GM12878 (cell line): ENCODE results near the gene NF1. TPM values are rescaled to one million over a fixed set of nuclear protein-coding genes. Genes with fewer than 3 reads are reported as not detected.
A peak's percentile ranks its signal among the peaks of the same experiment; 100 is the strongest.

Experiments
- ATAC-seq: fragments of 200-7000 bp; cut with Tn5 transposase; 3 replicates; pipeline ENCODE4 v1.9.1; 2020; ENCODE audit warnings: mild to moderate bottlenecking, moderate library complexity
- BruUV-seq: library from RNA; stranded (reverse); fragments of 400-500 nt; replicated peaks from 2 replicates; lab custom pipeline; 2021; lab: Mats Ljungman, UMichigan
- CTCF ChIA-PET: fragments of 300-600 bp; sonication (Branson Sonifier 250); formaldehyde crosslinking; extraction: SDS; loops from one replicate; lab custom pipeline; 2021; ENCODE audit warnings: inconsistent platforms; lab: Yijun Ruan, JAX
- POLR2A ChIA-PET: fragments of 350-600 bp; formaldehyde crosslinking; extraction: SDS; loops from one replicate; lab custom pipeline; 2021; ENCODE audit warnings: inconsistent platforms; lab: Charles Lee
- RAD21 ChIA-PET: fragments of 300-600 bp; sonication (Branson Sonifier 250); formaldehyde crosslinking; loops from one replicate; lab custom pipeline; 2023; ENCODE audit warnings: antibody characterized with exemption; ENCODE audit not compliant: unreplicated experiment; lab: Charles Lee
- SMC1A ChIA-PET: fragments of 300-600 bp; sonication (Branson Sonifier 250); formaldehyde crosslinking; loops from one replicate; lab custom pipeline; 2023; ENCODE audit not compliant: unreplicated experiment, uncharacterized antibody; lab: Charles Lee
- DNase-seq: peaks from one replicate; pipeline ENCODE4 v3.0.0-alpha.2; 2011; ENCODE audit warnings: low read depth, low spot score
- FAIRE-seq: peaks from 3 replicates; lab custom pipeline; 2011; peaks lifted over from hg19 to GRCh38; lab: Jason Lieb, UNC
- H2AFZ ChIP-seq: 2 replicates; pipeline ENCODE4 v1.6.0; 2011; ENCODE audit warnings: low read depth, low read length, control low read depth; ENCODE audit not compliant: control insufficient read depth
- H3K27ac ChIP-seq: 2 replicates; pipeline ENCODE4 v1.5.1; 2011; ENCODE audit warnings: control low read depth; ENCODE audit not compliant: control insufficient read depth, insufficient read depth
- H3K27me3 ChIP-seq, 2 experiments: replicated peaks in 1 of 2; 2 replicates each; pipeline versions ENCODE4 v1.6.0 to v1.6.1; 2011; ENCODE audit warnings: low read length in 1 of 2; ENCODE audit not compliant: control insufficient read depth in 2 of 2, insufficient read depth in 2 of 2
- H3K36me3 ChIP-seq, 2 experiments: 2 replicates each; pipeline ENCODE4 v1.5.1; 2011; ENCODE audit warnings: low read length in 1 of 2; ENCODE audit not compliant: control insufficient read depth in 2 of 2, insufficient read depth in 2 of 2
- H3K4me1 ChIP-seq: 2 replicates; pipeline ENCODE4 v1.6.1; 2011; ENCODE audit warnings: mild to moderate bottlenecking, low read length, moderate library complexity, mixed read lengths; ENCODE audit not compliant: control insufficient read depth, insufficient read depth
- H3K4me2 ChIP-seq: 2 replicates; pipeline ENCODE4 v1.6.0; 2011; ENCODE audit warnings: control low read depth; ENCODE audit not compliant: control insufficient read depth, insufficient read depth
- H3K4me3 ChIP-seq: fragments of 200-600 bp; sonication (generic); 2 replicates; pipeline ENCODE4 v1.5.1; 2016
- H3K79me2 ChIP-seq: 2 replicates; pipeline ENCODE4 v1.6.0; 2011; ENCODE audit warnings: low read length; ENCODE audit not compliant: control insufficient read depth, insufficient read depth
- H3K9ac ChIP-seq: 2 replicates; pipeline ENCODE4 v1.8.0; 2011; ENCODE audit warnings: low read length, control low read depth, mixed read lengths; ENCODE audit not compliant: control insufficient read depth, insufficient read depth
- H3K9me3 ChIP-seq: replicated peaks from 3 replicates; pipeline ENCODE4 v1.5.1; 2011; ENCODE audit warnings: mild to moderate bottlenecking, low read length; ENCODE audit not compliant: control insufficient read depth, insufficient read depth
- H4K20me1 ChIP-seq: 2 replicates; pipeline ENCODE4 v1.6.0; 2011; ENCODE audit not compliant: control insufficient read depth, insufficient read depth
- ESRRA ChIP-seq: IDR thresholded peaks from 2 replicates; pipeline ENCODE4 v1.6.1; 2012; ENCODE audit warnings: mild to moderate bottlenecking, low read length, improper control_type of control experiment
- NR2F1 ChIP-seq: fragments of 450-650 bp; conservative IDR thresholded peaks from 2 replicates; pipeline ENCODE4 v1.6.1; 2017; ENCODE audit warnings: mild to moderate bottlenecking
- ZBTB4 ChIP-seq: fragments of 450-650 bp; formaldehyde crosslinking; IDR thresholded peaks from 2 replicates; pipeline ENCODE4 v1.4.0; 2022; ENCODE audit warnings: mild to moderate bottlenecking, moderate library complexity
- WGBS: methylation state at CpG from one replicate; pipeline ENCODE4 v1.1.6; 2016; ENCODE audit warnings: low lambda C conversion rate; ENCODE audit not compliant: insufficient replicate concordance, insufficient coverage; ENCODE audit errors: missing lambda C conversion rate; 5-methylcytosine and 5-hydroxymethylcytosine counted together
- in situ Hi-C: fragments of 300-500 bp; cut with MboI; formaldehyde crosslinking; loops from 9 replicates; pipeline ENCODE4 v1.14.3; 2018; ENCODE audit warnings: mixed read lengths
- intact Hi-C: fragments of 100-400 bp; cut with micrococcal nuclease; formaldehyde crosslinking; loops from one replicate; pipeline ENCODE4 v1.14.2; 2022; ENCODE audit not compliant: unreplicated experiment
- microRNA-seq: library from miRNA; unstranded; fragments of <30 nt; microRNA quantifications from one replicate; pipeline ENCODE4, GENCODE V29; 2018
- polyA plus RNA-seq, 11 experiments: library from polyadenylated mRNA; depleted of rRNA in 4 of 11; unstranded in 6 of 11; stranded (reverse) in 5 of 11; fragments of >200 nt; fragmentation: Nextera tagmentation in 4 of 11; fragmentation: Illumina TruSeq in 1 of 11; extraction: Ambion mirVana in 4 of 11; extraction: Trizol in 1 of 11; gene quantifications; 1 replicate in 1 of 11; 2 replicates in 10 of 11; pipeline versions ENCODE4 v1.2.1 to v1.2.3, GENCODE V29; 2011 to 2016; ENCODE audit warnings: inconsistent platforms in 2 of 11, missing spikeins in 2 of 11, low read depth in 1 of 11
- small RNA-seq: library from RNA; depleted of rRNA; stranded (forward); fragments of <200 nt; gene quantifications from one replicate; pipeline ENCODE3, GENCODE V24; 2014
- total RNA-seq, 4 experiments: library from RNA; depleted of rRNA in 3 of 4; stranded (reverse); fragments of >200 nt in 3 of 4; fragmentation: Illumina TruSeq in 1 of 4; extraction: Trizol in 1 of 4; gene quantifications; 2 replicates each; pipeline versions ENCODE4 v1.2.1 to v1.2.3, GENCODE V29; 2013 to 2021

Gene NF1
- total and polyA plus RNA-seq, 10 of the 15 experiments (the other 5 are each of a cell fraction or from before 2014, with no cell fraction given) = 2.5 to 31.8 (median 16.6) TPM

- Histone ChIP-seq H3K27ac (no peak overlapping the region), H3K4me3 (no peak overlapping the region), H3K4me1 (no peaks in the 10 kb centered on the region), H3K79me2 (no peaks in the 10 kb centered on the region), H3K36me3 (no peaks in the 10 kb centered on the region), H3K9ac (no peak overlapping the region), H2AFZ (no peak overlapping the region), H3K27me3 (no peaks in the 10 kb centered on the region; a peak in 1 of 4 replicates), H3K9me3 (no peaks in the 10 kb centered on the region; the same call in 2 of the 3 replicates), H4K20me1 (no peaks in the 10 kb centered on the region), H3K4me2 (no peak overlapping the region)
- 27% methylated on average over 17 of the region's 17 CpGs for WGBS
- CTCF ChIA-PET = interaction anchor here (1.0 kb wide), 2 partner anchors 92 to 109 kb away, joined by 3 read pairs; no protein-coding TSS in a partner anchor
- BruUV-seq = no TSS peak
- POLR2A ChIA-PET = no interaction called here
- intact Hi-C loops = no loop called here
- ATAC-seq = no peak
- SMC1A ChIA-PET = no interaction called here
- no peak for TF ChIP-seq ZBTB4 (CRISPR knock-in tag)
- TF ChIP-seq ESRRA = no peak
- 0 out of 2 replicates have a peak, but pooled peaks have one; percentile 16 for TF ChIP-seq NR2F1
- no peak for DNase-seq
- no peak for FAIRE-seq
- in situ Hi-C loops = no loop called here
- RAD21 ChIA-PET = interaction anchor here (0.6 kb wide), 2 partner anchors 11 to 174 kb away, joined by 3 read pairs; no protein-coding TSS in a partner anchor
Observed at GRCh38 chr17:31425282-31426040, 330.7 kb downstream of the NF1 start.

Small RNA genes lying within 50 kb of the gene (microRNA-seq; reads per million reads assigned to microRNA genes)
- gene MIR4733 = 1.3 reads per million

Small RNA genes lying within 50 kb of the gene (small RNA-seq; reads per million reads assigned to genes)
- 0.12 reads per million for gene MIR4733

Other genes starting within 250 kb of the NF1 start
- gene TEFM, start 188.7 kb upstream of the NF1 start, total RNA-seq (2014; rRNA removed) = 13.7 and 14.4 TPM in 2 replicates
- 21.1 and 21.7 TPM in 2 replicates for gene TEFM, start 188.7 kb upstream of the NF1 start, total RNA-seq (2014; rRNA removed; fragmentation: Illumina TruSeq; extraction: Trizol)
- gene TEFM, start 188.7 kb upstream of the NF1 start, total RNA-seq (2021) = 13.3 and 15.7 TPM in 2 replicates
- gene TEFM, start 188.7 kb upstream of the NF1 start, polyA plus RNA-seq (2011; rRNA removed) = 18.9 and 26.9 TPM in 2 replicates
- 36.2 and 52.5 TPM in 2 replicates for gene TEFM, start 188.7 kb upstream of the NF1 start, polyA plus RNA-seq (2014; fragmentation: Illumina TruSeq; extraction: Trizol)
- gene TEFM, start 188.7 kb upstream of the NF1 start, polyA plus RNA-seq (2014; fragmentation: Nextera tagmentation; extraction: Ambion mirVana) = 10 to 100 TPM; 36.3 to 57.1 TPM
- gene TEFM, start 188.7 kb upstream of the NF1 start, polyA plus RNA-seq (2014; rRNA removed) = 9.6 and 11.5 TPM in 2 replicates
- gene TEFM, start 188.7 kb upstream of the NF1 start, polyA plus RNA-seq (2016; fragmentation: Nextera tagmentation; extraction: Ambion mirVana) = 10 to 100 TPM; 40.7 to 41.1 TPM
- gene ADAP2, start 173.0 kb upstream of the NF1 start, total RNA-seq (2014; rRNA removed) = 12.3 and 13.6 TPM in 2 replicates
- gene ADAP2, start 173.0 kb upstream of the NF1 start, total RNA-seq (2014; rRNA removed; fragmentation: Illumina TruSeq; extraction: Trizol) = 10.2 and 12.1 TPM in 2 replicates
- gene ADAP2, start 173.0 kb upstream of the NF1 start, total RNA-seq (2021) = 7.4 and 9.2 TPM in 2 replicates
- 0.15 and 0.30 TPM in 2 replicates for gene ADAP2, start 173.0 kb upstream of the NF1 start, polyA plus RNA-seq (2011; rRNA removed)
- gene ADAP2, start 173.0 kb upstream of the NF1 start, polyA plus RNA-seq (2014; fragmentation: Illumina TruSeq; extraction: Trizol) = 10.9 TPM in 2 replicates
- 1 to 10 TPM; 2.9 to 5.6 TPM for gene ADAP2, start 173.0 kb upstream of the NF1 start, polyA plus RNA-seq (2014; fragmentation: Nextera tagmentation; extraction: Ambion mirVana)
- 8.0 and 9.6 TPM in 2 replicates for gene ADAP2, start 173.0 kb upstream of the NF1 start, polyA plus RNA-seq (2014; rRNA removed)
- gene ADAP2, start 173.0 kb upstream of the NF1 start, polyA plus RNA-seq (2016; fragmentation: Nextera tagmentation; extraction: Ambion mirVana) = 1 to 10 TPM; 3.7 to 3.8 TPM
- 19.3 and 20.7 TPM in 2 replicates for gene RNF135, start 123.9 kb upstream of the NF1 start, total RNA-seq (2014; rRNA removed)
- 16.0 and 16.1 TPM in 2 replicates for gene RNF135, start 123.9 kb upstream of the NF1 start, total RNA-seq (2014; rRNA removed; fragmentation: Illumina TruSeq; extraction: Trizol)
- gene RNF135, start 123.9 kb upstream of the NF1 start, total RNA-seq (2021) = 22.6 and 22.9 TPM in 2 replicates
- gene RNF135, start 123.9 kb upstream of the NF1 start, polyA plus RNA-seq (2011; rRNA removed) = 11.2 and 12.7 TPM in 2 replicates
- gene RNF135, start 123.9 kb upstream of the NF1 start, polyA plus RNA-seq (2014; fragmentation: Illumina TruSeq; extraction: Trizol) = 18.2 and 23.1 TPM in 2 replicates
- 10 to 100 TPM; 12.8 to 15.4 TPM for gene RNF135, start 123.9 kb upstream of the NF1 start, polyA plus RNA-seq (2014; fragmentation: Nextera tagmentation; extraction: Ambion mirVana)
- gene RNF135, start 123.9 kb upstream of the NF1 start, polyA plus RNA-seq (2014; rRNA removed) = 25.2 and 28.0 TPM in 2 replicates
- 10 to 100 TPM; 23.5 to 27.6 TPM for gene RNF135, start 123.9 kb upstream of the NF1 start, polyA plus RNA-seq (2016; fragmentation: Nextera tagmentation; extraction: Ambion mirVana)
- gene OMG, start 202.3 kb downstream of the NF1 start, total RNA-seq (2014; rRNA removed) = 0.23 and 0.27 TPM in 2 replicates
- gene OMG, start 202.3 kb downstream of the NF1 start, total RNA-seq (2014; rRNA removed; fragmentation: Illumina TruSeq; extraction: Trizol) = 0.09 TPM in 2 replicates
- gene OMG, start 202.3 kb downstream of the NF1 start, total RNA-seq (2021) = 0.18 TPM in 1 of 2 replicates, not detected in the other
- gene OMG, start 202.3 kb downstream of the NF1 start, polyA plus RNA-seq (2011; rRNA removed) = 0.30 and 0.40 TPM in 2 replicates
- 0.17 and 0.37 TPM in 2 replicates for gene OMG, start 202.3 kb downstream of the NF1 start, polyA plus RNA-seq (2014; fragmentation: Illumina TruSeq; extraction: Trizol)
- under 1 TPM; 0.20 to 0.53 TPM for gene OMG, start 202.3 kb downstream of the NF1 start, polyA plus RNA-seq (2014; fragmentation: Nextera tagmentation; extraction: Ambion mirVana)
- 0.14 and 0.37 TPM in 2 replicates for gene OMG, start 202.3 kb downstream of the NF1 start, polyA plus RNA-seq (2014; rRNA removed)
- gene OMG, start 202.3 kb downstream of the NF1 start, polyA plus RNA-seq (2016; fragmentation: Nextera tagmentation; extraction: Ambion mirVana) = under 1 TPM; 0.55 to 0.96 TPM
- gene EVI2B, start 219.1 kb downstream of the NF1 start, total RNA-seq (2014; rRNA removed) = 35.9 and 38.8 TPM in 2 replicates
- gene EVI2B, start 219.1 kb downstream of the NF1 start, total RNA-seq (2014; rRNA removed; fragmentation: Illumina TruSeq; extraction: Trizol) = 65.3 and 67.2 TPM in 2 replicates
- 51.0 and 52.7 TPM in 2 replicates for gene EVI2B, start 219.1 kb downstream of the NF1 start, total RNA-seq (2021)
- gene EVI2B, start 219.1 kb downstream of the NF1 start, polyA plus RNA-seq (2011; rRNA removed) = 124 and 173 TPM in 2 replicates
- gene EVI2B, start 219.1 kb downstream of the NF1 start, polyA plus RNA-seq (2014; fragmentation: Illumina TruSeq; extraction: Trizol) = 195 and 268 TPM in 2 replicates
- 10 to 100 TPM; 49.2 to 64.4 TPM for gene EVI2B, start 219.1 kb downstream of the NF1 start, polyA plus RNA-seq (2014; fragmentation: Nextera tagmentation; extraction: Ambion mirVana)
- gene EVI2B, start 219.1 kb downstream of the NF1 start, polyA plus RNA-seq (2014; rRNA removed) = 44.8 and 51.3 TPM in 2 replicates
- 10 to 100 TPM; 26.2 to 32.0 TPM for gene EVI2B, start 219.1 kb downstream of the NF1 start, polyA plus RNA-seq (2016; fragmentation: Nextera tagmentation; extraction: Ambion mirVana)
- gene EVI2A, start 226.6 kb downstream of the NF1 start, total RNA-seq (2014; rRNA removed) = 29.5 and 40.9 TPM in 2 replicates
- gene EVI2A, start 226.6 kb downstream of the NF1 start, total RNA-seq (2014; rRNA removed; fragmentation: Illumina TruSeq; extraction: Trizol) = 50.3 and 51.2 TPM in 2 replicates
- 21.4 and 22.9 TPM in 2 replicates for gene EVI2A, start 226.6 kb downstream of the NF1 start, total RNA-seq (2021)
- 4.6 and 10.6 TPM in 2 replicates for gene EVI2A, start 226.6 kb downstream of the NF1 start, polyA plus RNA-seq (2011; rRNA removed)
- gene EVI2A, start 226.6 kb downstream of the NF1 start, polyA plus RNA-seq (2014; fragmentation: Illumina TruSeq; extraction: Trizol) = 41.3 and 62.5 TPM in 2 replicates
- gene EVI2A, start 226.6 kb downstream of the NF1 start, polyA plus RNA-seq (2014; fragmentation: Nextera tagmentation; extraction: Ambion mirVana) = 10 to 100 TPM; 54.5 to 78.3 TPM
- 17.8 and 21.9 TPM in 2 replicates for gene EVI2A, start 226.6 kb downstream of the NF1 start, polyA plus RNA-seq (2014; rRNA removed)
- gene EVI2A, start 226.6 kb downstream of the NF1 start, polyA plus RNA-seq (2016; fragmentation: Nextera tagmentation; extraction: Ambion mirVana) = 10 to 100 TPM; 15.1 to 15.5 TPM